ENCODE measurements around the gene ANKRD23. TPM values are rescaled to one million over a fixed set of nuclear protein-coding genes. Genes with fewer than 3 reads are reported as not detected.
A peak's percentile ranks its signal among the peaks of the same experiment; 100 is the strongest.

The ANKRD23 gene
- total RNA-seq, 2 experiments from 2014 or later, result 6.5 to 6.7 TPM

GRCh38 chr2:96839293-96839874 is 4.4 kb downstream of the ANKRD23 start:
- intact Hi-C loops (cut with micrococcal nuclease; ENCODE audit: unreplicated experiment), result no loop called here
- no TSS peak for BruUV-seq (replicated peaks)
- H3K27ac ChIP-seq (ENCODE audit: low read depth, low read length, poor library complexity, severe bottlenecking), result no peak overlapping the region
- H2AFZ ChIP-seq (ENCODE audit: low read length), result no peak overlapping the region
- peak; percentile 58 for DNase-seq (ENCODE audit: low spot score)
- H3K79me2 ChIP-seq (ENCODE audit: insufficient read depth, low read depth, low read length), result no peaks in the 10 kb centered on the region
- H4K20me1 ChIP-seq (ENCODE audit: insufficient read depth, low read length), result no peaks in the 10 kb centered on the region
- CTCF ChIA-PET (ENCODE audit: unreplicated experiment), result no interaction called here
- POLR2A ChIA-PET, result interaction anchor here (0.6 kb wide), 1 partner anchor 31 kb away, joined by 4 read pairs; no protein-coding TSS in a partner anchor
- H3K36me3 ChIP-seq (ENCODE audit: insufficient read depth, low read length), result peaks cover 29% of the 10 kb centered on the region
- no peaks in the 10 kb centered on the region for H3K9me2 ChIP-seq (ENCODE audit: insufficient read depth, low read length)
- H3K4me3 ChIP-seq (ENCODE audit: low read depth, low read length, poor library complexity, severe bottlenecking), result no peak overlapping the region
- no peaks in the 10 kb centered on the region for H3K9me3 ChIP-seq (ENCODE audit: low read length)
- H3K4me1 ChIP-seq (ENCODE audit: insufficient read depth, low read length, poor library complexity, severe bottlenecking), result peaks cover 10% of the 10 kb centered on the region
- H3K4me2 ChIP-seq (ENCODE audit: low read length), result peak overlapping the region; percentile 36; the same call in 1 of the 2 replicates
- TF ChIP-seq EZH2phosphoT487 (IDR thresholded peaks at IDR 0.05; ENCODE audit: borderline replicate concordance, low read depth, low read length) (no peak), CTCF (conservative IDR thresholded peaks at IDR 0.05; ENCODE audit: low read length) (no peak)

- TF ChIP-seq EZH2phosphoT487 (IDR thresholded peaks at IDR 0.05; ENCODE audit: borderline replicate concordance, low read depth, low read length) (no peak), CTCF (conservative IDR thresholded peaks at IDR 0.05; ENCODE audit: low read length) (no peak)
- Histone ChIP-seq H4K20me1 (ENCODE audit: insufficient read depth, low read length) (no peaks in the 10 kb centered on the region), H3K27ac (ENCODE audit: low read depth, low read length, poor library complexity, severe bottlenecking) (no peak overlapping the region), H3K9me3 (ENCODE audit: low read length) (no peaks in the 10 kb centered on the region), H3K36me3 (ENCODE audit: insufficient read depth, low read length) (peaks cover 32% of the 10 kb centered on the region), H3K9me2 (ENCODE audit: insufficient read depth, low read length) (no peaks in the 10 kb centered on the region), H3K4me3 (ENCODE audit: low read depth, low read length, poor library complexity, severe bottlenecking) (no peak overlapping the region), H3K4me2 (ENCODE audit: low read length) (peak overlapping the region; percentile 36; the same call in 1 of the 2 replicates), H3K79me2 (ENCODE audit: insufficient read depth, low read depth, low read length) (no peaks in the 10 kb centered on the region), H3K4me1 (ENCODE audit: insufficient read depth, low read length, poor library complexity, severe bottlenecking) (peaks cover 11% of the 10 kb centered on the region), H2AFZ (ENCODE audit: low read length) (no peak overlapping the region)
- no peak for DNase-seq (ENCODE audit: low spot score)
- ChIA-PET CTCF (ENCODE audit: unreplicated experiment) (no interaction called here), POLR2A (no interaction called here)
- intact Hi-C loops (cut with micrococcal nuclease; ENCODE audit: unreplicated experiment), result no loop called here
- BruUV-seq (replicated peaks), result no TSS peak
These were observed 5.2 kb downstream of the ANKRD23 start for GRCh38 chr2:96838345-96839292.

Measured in OCI-LY7 (cell line).